HG03457 (cell line): ENCODE measurements around the gene ZNF311.
"Not testable (repeated sequence)": the region's sequence is repeated elsewhere in the genome, so short reads cannot be mapped to it uniquely, and the experiment has no call there.

Experiments
- ATAC-seq: cut with Tn5 transposase; IDR thresholded peaks from one replicate; pipeline ENCODE4 v1.9.1; 2021; ENCODE audit warnings: moderate number of reproducible peaks; ENCODE audit not compliant: unreplicated experiment

The ZNF311 gene

DNA sequence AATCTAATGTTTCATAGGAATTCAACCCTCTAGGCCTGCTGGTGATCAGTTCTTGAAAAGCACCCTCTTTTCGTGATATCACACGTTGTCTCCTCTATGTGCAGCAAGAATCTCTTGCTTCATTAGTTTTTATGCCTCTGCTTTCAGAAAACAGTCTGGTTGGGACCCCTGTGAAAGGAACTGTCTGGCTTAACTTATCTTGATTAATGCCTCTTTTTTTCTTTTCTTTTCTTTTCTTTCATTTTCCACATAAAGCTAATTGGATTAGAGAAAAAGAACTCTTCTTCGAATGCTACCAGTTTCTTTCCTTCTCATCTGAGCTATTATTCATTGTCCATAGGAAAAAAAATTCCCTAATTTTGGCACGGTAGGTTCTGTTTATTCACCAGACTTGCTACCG lies 21.3 kb downstream of the ZNF311 start:
- no peak for ATAC-seq

DNA sequence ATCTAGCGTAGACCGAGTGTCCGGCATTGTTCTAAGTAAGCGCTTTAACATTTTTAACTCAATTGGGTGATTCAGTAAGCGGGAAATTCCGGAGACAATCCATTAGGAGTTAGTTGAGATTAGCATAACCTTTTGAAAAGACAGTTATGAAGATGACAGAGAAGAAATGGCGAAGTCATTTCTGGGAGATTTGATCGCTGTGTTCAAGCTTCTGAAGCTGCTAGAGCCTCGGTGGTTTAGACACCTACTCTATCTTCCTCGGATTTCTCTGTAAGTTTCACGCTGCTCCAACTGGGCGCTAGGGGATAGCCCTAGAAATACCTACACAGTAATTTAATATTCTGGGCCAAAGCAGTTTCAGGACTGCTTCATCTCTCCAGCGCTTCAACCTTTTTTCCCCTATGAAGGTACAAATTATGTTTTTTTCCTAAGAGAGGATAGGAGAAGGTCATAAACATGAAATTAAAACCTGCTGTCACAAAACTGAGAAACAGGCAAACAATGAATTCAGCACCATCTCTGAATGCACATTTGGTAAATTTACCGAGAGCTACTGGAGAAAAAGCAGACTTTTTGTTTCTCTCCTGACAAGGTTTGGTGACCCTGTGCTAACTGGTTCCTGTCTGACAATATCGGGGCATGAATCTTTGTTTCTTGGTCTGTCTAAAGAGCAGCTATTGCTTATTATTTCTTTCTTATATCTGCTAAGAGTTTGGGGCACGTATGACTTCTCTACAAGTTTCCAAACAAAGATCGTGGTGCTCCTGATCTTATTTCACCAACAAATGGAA lies 22.4 kb downstream of the ZNF311 start:
- no peak for ATAC-seq

DNA sequence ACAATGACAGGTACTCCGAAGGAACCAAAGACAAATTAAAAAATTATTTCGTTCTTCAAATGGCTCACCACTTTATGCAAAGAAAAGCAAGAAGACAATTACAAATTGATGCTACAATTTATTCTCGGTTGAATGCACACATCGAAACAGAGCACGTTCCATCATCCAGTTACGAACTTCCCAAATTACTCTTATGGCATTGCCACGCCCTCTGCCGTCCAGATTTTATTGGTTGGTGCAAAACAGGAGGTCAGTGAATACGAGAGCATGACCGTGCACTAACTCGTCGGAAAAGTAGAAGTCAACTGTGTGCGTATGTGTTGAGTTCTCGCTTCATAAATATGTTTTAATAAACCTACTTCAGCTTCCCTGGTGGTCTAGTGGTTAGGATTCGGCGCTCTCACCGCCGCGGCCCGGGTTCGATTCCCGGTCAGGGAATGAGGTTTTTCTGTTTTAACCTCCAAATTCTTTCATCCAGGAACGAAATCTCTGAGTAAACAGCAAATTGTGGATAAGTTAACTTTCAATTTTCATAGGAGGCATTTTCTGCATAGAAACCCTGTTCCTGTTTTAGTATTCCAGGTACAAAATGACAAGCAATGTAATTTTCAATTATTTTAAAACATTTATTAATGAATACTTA lies 23.2 kb downstream of the ZNF311 start:
- no peak for ATAC-seq

DNA sequence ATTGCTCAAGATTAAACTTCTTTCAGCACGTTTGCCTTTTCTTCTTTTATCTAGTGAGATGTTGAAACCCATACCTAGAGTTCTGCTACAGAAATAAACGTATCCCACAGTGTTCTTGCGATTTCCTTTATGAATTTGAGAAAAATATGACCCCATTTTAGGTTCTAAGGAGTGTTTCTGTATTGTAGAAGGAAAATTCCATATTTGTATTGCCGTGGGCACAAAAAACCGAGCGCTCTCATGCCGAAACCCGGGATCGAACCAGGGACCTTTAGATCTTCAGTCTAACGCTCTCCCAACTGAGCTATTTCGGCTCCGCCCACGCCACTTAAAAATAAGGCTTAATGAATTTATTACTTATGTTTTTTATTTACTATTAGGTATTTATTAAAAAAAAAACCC lies 23.7 kb downstream of the ZNF311 start:
- no peak for ATAC-seq

DNA sequence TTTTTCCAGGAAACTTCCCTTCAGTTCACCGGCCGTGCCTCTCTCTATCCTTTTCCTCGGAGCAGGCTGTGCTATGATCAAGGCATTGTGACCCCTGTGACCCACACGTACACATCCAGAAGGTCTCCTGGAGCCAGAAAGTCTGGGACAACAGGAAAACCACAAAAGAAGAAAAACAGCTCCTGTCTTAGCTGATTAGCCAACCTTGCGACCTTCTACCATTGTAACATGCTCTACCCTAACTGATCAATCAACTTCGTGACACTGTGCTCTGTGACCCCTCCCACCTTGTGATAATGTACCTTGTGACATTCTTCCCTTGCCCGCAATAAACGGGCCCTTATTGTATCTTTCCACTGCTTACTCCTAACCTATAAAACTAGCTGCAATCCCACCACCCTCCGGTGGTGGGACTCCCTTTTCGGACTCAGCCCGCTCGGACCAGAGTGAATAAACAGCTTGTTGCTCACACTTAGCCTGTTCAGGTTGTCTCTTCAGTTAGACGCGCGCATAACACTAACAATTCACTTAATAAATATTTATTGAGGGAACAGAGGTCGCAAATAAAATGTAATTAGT lies 24.2 kb downstream of the ZNF311 start:
- ATAC-seq: no peak

DNA sequence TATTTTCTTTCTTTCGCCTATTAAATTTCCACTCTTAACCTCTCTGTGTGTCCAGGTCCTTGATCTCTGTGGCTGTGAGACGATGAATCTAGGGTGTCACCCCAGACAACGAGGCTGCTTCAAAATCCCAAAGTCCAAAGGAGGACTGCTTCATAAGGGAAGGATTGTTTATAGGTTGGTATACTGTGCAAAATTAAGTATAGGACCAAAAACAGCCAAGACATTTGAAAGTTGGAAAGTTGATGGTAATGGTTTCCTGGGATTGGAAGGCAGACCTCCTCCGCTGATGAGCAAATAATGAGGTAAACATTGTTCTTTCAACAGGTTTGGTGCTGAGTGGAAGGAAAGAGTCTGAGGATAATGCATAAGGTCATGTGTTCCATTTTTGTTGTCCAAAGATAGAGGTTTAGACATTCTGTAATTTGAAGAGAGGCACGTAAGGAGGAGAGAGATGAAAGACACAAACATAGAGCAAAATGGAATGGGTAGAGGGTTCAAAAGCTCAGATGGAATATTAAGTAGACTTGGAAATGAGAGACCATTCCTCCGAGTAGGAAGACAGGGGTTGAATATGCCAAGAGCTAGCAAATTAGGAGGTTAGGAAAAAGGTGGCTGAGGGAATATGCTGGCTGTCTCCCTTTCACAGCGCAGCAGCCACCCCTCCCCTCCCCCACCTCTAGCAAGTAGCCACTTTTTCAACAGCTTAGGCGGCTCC lies 24.8 kb downstream of the ZNF311 start:
- ATAC-seq: no peak

DNA sequence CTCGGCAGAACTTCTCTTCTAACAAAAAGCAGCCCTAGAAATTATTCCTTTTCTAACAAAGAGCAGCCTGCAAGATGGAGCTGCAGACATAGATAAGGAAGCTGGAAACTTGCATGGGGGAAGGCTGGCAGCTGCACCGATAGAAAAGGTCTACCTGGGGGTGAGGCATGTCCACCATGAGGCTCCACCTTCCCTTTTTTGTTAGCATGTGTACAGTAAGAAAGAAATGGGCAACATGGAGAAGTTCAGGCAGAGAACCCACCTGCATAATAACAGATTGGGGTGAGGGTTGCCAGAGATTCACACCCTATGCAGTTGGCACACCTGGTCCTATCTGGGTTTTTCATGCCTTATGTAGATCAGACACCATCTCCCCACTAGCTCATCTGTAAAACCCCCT lies 25.4 kb downstream of the ZNF311 start:
- no peak for ATAC-seq

DNA sequence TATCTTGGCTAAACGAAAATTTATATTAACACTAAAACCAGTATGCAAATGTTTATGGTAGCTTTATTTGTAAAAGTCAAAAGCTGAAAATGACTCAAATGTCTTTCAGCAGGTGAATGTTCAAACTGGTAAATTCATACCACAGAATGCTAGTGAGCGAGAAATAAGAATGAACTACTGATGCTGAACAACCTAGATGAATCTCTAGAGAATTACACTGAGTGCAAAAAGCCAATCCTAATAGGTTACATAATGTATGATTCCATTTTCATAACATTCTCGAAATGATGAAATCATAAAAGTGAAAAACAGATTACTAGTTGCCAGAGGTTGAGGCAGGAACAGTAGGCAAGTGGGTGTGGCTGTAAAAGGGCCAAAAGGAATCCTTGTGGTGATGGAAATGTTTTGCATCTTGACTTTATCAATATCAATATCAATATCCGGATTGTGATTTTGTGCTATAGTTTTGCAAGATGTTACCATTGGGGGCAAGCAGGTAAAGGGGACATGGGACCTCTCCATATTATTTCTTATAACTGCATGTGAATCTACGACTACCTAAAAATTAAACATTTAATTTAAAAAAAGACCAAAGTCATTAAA lies 26.1 kb downstream of the ZNF311 start:
- no peak for ATAC-seq

DNA sequence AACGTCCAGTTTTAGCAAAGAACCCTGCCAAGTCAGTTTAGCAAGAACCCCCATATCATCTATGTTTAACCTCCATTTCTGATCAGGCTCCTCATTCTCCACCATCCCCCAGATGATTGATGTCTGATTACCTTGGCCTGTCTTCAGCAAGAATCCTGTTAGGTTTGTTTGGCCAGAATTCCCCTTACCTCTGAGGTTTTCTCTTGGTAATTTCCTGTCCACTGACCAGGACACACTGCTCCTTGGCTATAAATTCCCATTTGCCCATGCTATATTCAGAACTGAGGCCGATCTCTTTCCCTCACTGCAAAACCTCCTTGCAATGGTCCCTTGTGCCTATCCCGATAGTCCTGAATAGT lies 27.0 kb downstream of the ZNF311 start:
- ATAC-seq: no peak

DNA sequence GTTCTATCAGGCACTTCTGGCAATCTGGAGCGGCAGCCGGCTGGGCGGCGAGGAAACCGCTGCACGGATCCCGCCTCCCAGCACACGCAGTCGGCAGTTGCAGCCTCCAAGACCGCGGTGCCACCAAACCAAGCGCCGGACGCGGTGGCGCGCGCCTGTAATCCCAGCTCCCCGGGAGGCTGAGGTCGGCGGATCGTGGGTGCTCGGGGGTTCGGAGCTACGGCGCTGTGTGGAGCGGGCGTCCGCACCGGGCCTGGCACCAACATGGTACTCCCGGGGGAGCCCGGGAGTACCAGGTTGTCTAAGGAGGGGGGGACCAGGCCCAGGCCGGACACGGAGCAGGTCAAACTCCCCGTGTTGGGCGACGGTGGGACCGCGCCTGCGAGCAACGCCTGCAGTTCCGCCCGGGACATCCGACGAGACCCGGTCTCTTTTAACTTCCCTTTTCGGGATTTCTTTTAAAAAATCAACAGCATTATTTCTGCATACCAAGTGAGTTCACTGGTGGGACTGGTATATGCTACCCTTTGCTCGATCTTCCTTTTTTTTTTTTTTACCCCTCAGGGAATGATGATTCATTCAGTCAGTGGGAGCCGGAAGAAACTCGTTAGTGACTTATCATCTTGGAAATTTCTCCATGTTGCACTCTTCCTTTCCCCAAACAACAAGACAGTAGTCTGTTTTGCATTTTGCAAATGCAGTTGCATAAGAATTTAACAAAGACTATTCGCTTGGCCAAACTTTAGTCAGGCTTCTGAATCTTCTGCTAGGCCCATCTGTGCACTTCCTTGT lies 27.6 kb downstream of the ZNF311 start:
- ATAC-seq: no peak

DNA sequence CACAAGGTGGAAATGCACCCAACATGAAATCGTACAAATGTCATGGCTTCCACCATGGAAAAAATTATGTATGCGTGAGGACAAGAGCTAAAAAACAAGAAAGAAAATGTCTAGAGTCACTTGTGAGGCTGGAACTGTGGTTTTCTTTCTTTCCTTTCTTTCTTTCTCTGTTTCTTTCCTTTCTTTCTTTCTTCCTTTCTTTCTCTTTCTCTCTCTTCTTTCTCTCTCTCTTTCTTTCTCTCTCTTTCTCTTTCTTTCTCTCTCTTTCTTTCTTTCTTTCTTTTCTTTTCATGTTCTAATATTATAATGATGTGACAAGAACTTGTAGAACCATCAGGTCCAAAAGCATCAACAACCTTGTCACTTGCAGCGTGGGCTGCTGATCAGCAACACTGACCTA lies 28.4 kb downstream of the ZNF311 start:
- no peak for ATAC-seq

DNA sequence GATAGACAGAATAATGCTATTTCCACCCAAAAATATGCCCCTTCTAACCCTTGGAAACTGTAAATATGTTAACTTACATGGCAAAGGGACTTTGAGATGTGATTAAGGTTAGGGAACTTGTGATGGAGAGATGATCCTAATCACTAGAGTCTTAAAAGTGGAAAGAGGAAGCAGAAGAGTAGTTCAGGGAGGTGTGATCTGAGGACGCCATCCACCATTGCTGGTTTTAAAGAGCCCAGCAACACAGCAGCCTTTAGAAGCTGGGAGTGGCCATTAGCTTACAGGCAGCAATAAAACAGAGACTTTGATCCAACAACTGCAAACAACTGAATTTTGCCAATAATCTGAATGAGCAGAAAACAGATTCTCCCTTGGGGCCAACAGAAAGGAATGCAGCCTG lies 30.6 kb downstream of the ZNF311 start:
- ATAC-seq: no peak

DNA sequence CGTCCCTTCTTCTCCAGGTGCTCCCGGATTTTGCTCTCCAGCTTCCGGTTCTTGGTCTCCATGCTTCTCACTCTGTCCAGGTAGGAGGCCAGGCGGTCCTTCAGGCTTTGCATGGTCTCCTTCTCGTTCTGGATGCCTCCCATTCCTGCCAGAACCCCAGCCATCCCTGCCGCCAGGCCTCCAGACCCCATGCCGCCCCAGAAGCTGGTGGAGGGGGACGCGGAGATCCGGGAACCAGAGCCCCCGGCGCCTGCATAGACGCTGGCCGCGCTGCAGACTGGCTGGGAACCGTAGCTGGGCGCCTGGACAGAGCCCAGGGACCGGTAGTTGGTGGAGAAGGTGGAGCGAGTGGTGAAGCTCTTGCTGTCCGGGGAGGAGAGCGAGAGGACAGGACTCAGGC lies 35.1 kb downstream of the ZNF311 start:
- not testable (repeated sequence) for ATAC-seq

DNA sequence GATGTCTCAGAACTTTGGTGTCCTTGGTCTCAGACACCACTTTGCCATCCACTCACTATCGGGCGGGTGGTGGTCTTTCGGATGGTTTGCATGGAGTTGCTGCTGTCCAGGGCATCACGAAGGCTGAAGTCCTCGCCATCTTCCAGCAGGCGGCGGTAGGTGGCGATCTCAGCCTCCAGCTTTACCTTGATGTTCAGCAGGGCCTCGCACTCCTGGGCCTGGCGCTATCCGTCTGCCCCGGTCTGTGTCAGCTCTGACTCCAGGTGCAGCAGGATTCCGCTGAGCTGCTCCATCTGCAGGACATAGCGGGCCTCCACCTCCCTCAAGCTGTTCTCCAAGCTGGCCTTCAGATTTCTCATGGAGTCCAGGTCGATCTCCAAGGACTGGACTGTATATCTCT lies 36.0 kb downstream of the ZNF311 start:
- ATAC-seq: no peak

DNA sequence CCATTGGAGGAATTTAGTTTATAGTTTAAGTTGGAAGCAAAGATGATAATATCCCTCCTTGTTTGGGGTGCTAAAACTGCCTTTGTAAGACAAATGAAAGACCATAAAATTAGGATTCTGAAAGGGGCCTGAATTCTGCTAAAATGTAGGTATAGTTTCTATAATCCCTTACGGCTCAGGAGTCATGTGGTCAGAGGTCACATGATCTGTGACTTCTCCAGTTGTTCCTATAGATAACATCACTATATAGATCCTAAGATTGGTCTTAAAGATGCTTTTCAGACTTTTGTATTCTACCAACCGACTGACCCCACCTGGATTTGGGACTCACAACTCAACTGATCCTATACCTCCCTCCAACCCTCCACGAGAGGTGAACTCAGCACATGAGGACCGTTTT lies 36.6 kb downstream of the ZNF311 start:
- ATAC-seq: no peak

DNA sequence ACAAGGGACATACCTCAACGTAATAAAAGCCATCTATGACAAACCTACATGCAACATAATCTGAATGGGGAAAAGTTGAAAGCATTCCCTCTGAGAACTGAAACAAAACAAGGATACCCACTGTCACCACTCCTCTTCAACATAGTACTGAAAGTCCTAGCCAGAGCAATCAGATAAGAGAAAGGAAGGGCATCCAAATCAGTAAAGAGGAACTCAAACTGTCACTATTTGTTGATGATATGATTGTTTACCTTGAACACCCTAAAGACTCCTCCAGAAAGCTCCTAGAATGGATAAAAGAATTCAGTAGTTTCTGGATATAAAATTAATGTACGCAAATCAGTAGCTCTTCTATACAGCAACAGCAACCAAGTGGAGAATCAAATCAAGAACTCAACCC lies 39.4 kb downstream of the ZNF311 start:
- no peak for ATAC-seq

DNA sequence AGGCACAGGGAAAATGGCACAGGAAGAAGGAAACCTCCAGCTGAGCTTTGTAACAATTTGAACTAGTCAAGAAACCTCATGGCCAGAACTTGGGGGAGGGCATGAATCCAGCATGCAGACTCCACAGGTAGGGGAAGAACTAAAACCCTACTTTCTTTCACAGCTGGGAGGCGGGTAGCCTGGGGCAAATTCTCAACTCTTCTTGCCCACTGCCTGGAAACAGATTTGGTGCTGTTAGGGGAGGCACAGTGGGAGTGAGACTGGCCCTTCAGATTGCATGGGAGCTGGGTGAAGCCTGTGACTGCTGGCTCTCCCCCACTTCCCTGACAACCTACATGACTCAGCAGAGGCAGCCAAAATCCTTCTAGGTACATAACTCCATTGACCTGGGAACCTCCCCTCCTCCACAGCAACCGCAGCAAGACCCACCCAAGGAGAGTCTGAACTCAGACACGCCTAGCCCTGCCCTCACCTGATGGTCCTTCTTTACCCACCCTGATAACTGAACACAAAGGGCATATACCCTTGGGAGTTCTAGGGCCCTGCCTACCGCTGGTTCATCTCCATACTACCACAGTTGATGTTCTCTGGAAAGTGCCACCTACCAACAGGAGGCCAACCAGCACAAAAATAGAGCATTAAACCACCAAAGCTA lies 44.1 kb downstream of the ZNF311 start:
- ATAC-seq: no peak

DNA sequence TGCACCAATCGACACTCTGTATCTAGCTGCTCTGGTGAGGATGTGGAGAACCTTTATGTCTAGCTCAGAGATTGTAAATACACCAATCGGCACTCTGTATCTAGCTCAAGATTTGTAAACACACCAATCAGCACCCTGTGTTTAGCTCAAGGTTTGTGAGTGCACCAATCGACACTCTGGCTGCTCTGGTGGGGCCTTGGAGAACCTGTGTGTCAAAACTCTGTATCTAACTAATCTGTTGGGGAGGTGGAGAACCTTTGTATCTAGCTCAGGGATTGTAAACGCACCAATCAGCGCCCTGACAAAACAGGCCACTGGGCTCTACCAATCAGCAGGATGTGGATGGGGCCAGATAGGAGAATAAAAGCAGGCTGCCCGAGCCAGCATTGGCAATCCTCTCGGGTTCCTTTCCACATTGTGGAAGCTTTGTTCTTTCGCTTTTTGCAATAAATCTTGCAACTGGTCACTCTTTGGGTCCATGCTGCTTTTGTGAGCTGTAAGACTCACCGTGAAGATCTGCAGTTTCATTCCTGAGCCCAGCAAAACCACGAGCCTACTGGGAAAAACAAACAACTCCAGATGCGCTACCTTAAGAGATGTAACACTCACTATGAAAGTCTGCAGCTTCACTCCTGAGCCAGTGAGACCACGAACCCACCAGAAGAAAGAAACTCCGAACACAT lies 46.4 kb downstream of the ZNF311 start:
- ATAC-seq: not testable (repeated sequence)

DNA sequence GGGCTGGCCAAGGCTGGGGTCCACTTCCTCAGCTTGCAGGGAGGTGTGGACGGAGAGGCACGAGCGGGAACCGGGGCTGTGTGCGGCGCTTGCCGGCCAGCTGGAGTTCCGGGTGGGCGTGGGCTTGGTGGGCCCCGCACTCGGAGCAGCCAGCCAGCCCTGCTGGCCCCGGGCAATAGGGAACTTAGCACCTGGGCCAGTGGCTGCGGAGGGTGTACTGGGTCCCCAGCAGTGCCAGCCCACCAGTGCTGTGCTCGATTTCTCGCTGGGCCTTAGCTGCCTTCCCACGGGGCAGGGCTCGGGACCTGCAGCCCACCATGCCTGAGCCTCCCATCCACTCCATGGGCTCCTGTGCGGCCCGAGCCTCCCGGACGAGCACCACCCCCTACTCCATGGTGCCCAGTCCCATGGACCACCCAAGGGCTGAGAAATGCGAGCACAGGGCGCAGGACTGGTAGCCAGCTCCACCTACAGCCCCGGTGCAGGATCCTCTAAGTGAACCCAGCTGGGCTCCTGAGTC lies 47.3 kb downstream of the ZNF311 start:
- ATAC-seq: not testable (repeated sequence)
